HepG2 (cell line): ENCODE measurements around the gene TRAPPC3. TPM values are rescaled to one million over a fixed set of nuclear protein-coding genes. Genes with fewer than 3 reads are reported as not detected.

Source experiments
- CSRNP1 ChIP-seq: sonication (generic); formaldehyde crosslinking; IDR thresholded peaks from 2 replicates; pipeline ENCODE4 v1.8.1; 2023; ENCODE audit warnings: mild to moderate bottlenecking, missing genetic modification reagents
- FOXO1 ChIP-seq: sonication (generic); formaldehyde crosslinking; IDR thresholded peaks from 2 replicates; pipeline ENCODE4 v1.4.0; 2020; ENCODE audit warnings: missing genetic modification reagents
- MAX ChIP-seq: IDR thresholded peaks from 2 replicates; pipeline ENCODE4 v1.6.1; 2012; ENCODE audit warnings: inconsistent platforms
- NCOA2 ChIP-seq: sonication (generic); formaldehyde crosslinking; IDR thresholded peaks from 2 replicates; pipeline ENCODE4 v1.8.0; 2022; ENCODE audit warnings: inconsistent platforms
- PATZ1 ChIP-seq: sonication (generic); formaldehyde crosslinking; IDR thresholded peaks from 2 replicates; pipeline ENCODE4 v1.4.0; 2020; ENCODE audit warnings: missing genetic modification reagents
- TAF15 ChIP-seq: fragments of 200-400 bp; formaldehyde crosslinking; IDR thresholded peaks from one replicate; pipeline ENCODE4 v1.6.1; 2018; ENCODE audit warnings: mild to moderate bottlenecking, low read depth, low read length; ENCODE audit not compliant: poor library complexity, severe bottlenecking
- ZBTB39 ChIP-seq: sonication (generic); formaldehyde crosslinking; IDR thresholded peaks from 2 replicates; pipeline ENCODE4 v1.5.0; 2020; ENCODE audit warnings: missing genetic modification reagents
- ZC3H13 ChIP-seq: sonication (generic); formaldehyde crosslinking; IDR thresholded peaks from 2 replicates; pipeline ENCODE4 v1.8.1; 2023; ENCODE audit warnings: mild to moderate bottlenecking, missing genetic modification reagents, moderate library complexity
- ZMYM4 ChIP-seq: sonication (generic); formaldehyde crosslinking; IDR thresholded peaks from 2 replicates; pipeline ENCODE4 v1.8.1; 2023; ENCODE audit warnings: mild to moderate bottlenecking, missing genetic modification reagents
- ZNF646 ChIP-seq: sonication (generic); formaldehyde crosslinking; IDR thresholded peaks from 2 replicates; pipeline ENCODE4 v1.9.0; 2021; ENCODE audit warnings: mild to moderate bottlenecking, missing genetic modification reagents
- ZNF710 ChIP-seq: sonication (generic); formaldehyde crosslinking; IDR thresholded peaks from 2 replicates; pipeline ENCODE4 v1.5.0; 2020; ENCODE audit warnings: mild to moderate bottlenecking, missing genetic modification reagents, borderline replicate concordance
- polyA plus RNA-seq, 8 experiments: library from polyadenylated mRNA; depleted of rRNA in 3 of 8; stranded (reverse) in 7 of 8; unstranded in 1 of 8; fragments of >200 nt; fragmentation: Illumina TruSeq in 4 of 8; extraction: Trizol in 4 of 8; gene quantifications; 2 replicates each; pipeline versions ENCODE4 v1.2.1 to v1.2.3, GENCODE V29; 2011 to 2016; ENCODE audit warnings: low read depth in 4 of 8, missing spikeins in 1 of 8, mixed read lengths in 1 of 8; ENCODE audit not compliant: insufficient read depth in 1 of 8
- total RNA-seq, 5 experiments: library from RNA; depleted of rRNA; stranded (reverse); fragments of >200 nt; fragmentation: Illumina TruSeq; extraction: Trizol; gene quantifications; 2 replicates each; pipeline ENCODE4 v1.2.3, GENCODE V29; 2016; ENCODE audit warnings: low read depth in 1 of 5

TRAPPC3 gene
- total and polyA plus RNA-seq, 2 of the 13 experiments (the other 11 are each of a cell fraction or from before 2014, with no cell fraction given) = 53.7 to 62.4 TPM

GRCh38 chr1:36149237-36149972, at the start of gene TRAPPC3 (continued):
- TF ChIP-seq ZMYM4 (peak; percentile 75), TAF15 (no peak), ZNF646 (no peak), ZC3H13 (CRISPR knock-in tag) (no peak), ZBTB39 (CRISPR knock-in tag) (no peak), FOXO1 (no peak; the same call in none of the 2 replicates), ZNF710 (CRISPR knock-in tag) (peak; percentile 71; the same call in 1 of the 2 replicates), PATZ1 (CRISPR knock-in tag) (peak; percentile 37; the same call in 1 of the 2 replicates), MAX (peak; percentile 77; the same call in 1 of the 2 replicates), CSRNP1 (CRISPR knock-in tag) (no peak), NCOA2 (CRISPR knock-in tag) (no peak; the same call in 1 of the 2 replicates)
